ENCODE results near the gene RPTOR. TPM values are rescaled to one million over a fixed set of nuclear protein-coding genes. Genes with fewer than 3 reads are reported as not detected.

The RPTOR gene
- total RNA-seq, 1 donor = 27.9 TPM

- H3K27ac ChIP-seq (ENCODE audit: low read depth, low read length) = peak overlapping the region; percentile 83
- H3K4me3 ChIP-seq (ENCODE audit: insufficient read depth, low read length) = peak overlapping the region; percentile 65
- H3K79me2 ChIP-seq (ENCODE audit: insufficient read depth, low read length) = peaks cover 65% of the 10 kb centered on the region
- H3K4me2 ChIP-seq (ENCODE audit: insufficient read depth, low read length) = peak overlapping the region; percentile 85
- H2AFZ ChIP-seq (ENCODE audit: low read length) = peak overlapping the region; percentile 56
- H3K4me1 ChIP-seq (ENCODE audit: insufficient read depth, low read length) = peaks cover 31% of the 10 kb centered on the region
- DNase-seq (ENCODE audit: insufficient read length, low spot score, missing footprints) = peak; percentile 89
- no peaks in the 10 kb centered on the region for H3K9me3 ChIP-seq (ENCODE audit: low read depth, low read length)
- TF ChIP-seq, protein P1, sequence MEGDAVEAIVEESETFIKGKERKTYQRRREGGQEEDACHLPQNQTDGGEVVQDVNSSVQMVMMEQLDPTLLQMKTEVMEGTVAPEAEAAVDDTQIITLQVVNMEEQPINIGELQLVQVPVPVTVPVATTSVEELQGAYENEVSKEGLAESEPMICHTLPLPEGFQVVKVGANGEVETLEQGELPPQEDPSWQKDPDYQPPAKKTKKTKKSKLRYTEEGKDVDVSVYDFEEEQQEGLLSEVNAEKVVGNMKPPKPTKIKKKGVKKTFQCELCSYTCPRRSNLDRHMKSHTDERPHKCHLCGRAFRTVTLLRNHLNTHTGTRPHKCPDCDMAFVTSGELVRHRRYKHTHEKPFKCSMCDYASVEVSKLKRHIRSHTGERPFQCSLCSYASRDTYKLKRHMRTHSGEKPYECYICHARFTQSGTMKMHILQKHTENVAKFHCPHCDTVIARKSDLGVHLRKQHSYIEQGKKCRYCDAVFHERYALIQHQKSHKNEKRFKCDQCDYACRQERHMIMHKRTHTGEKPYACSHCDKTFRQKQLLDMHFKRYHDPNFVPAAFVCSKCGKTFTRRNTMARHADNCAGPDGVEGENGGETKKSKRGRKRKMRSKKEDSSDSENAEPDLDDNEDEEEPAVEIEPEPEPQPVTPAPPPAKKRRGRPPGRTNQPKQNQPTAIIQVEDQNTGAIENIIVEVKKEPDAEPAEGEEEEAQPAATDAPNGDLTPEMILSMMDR (IDR thresholded peaks at IDR 0.05; ENCODE audit: extremely low read depth, low read depth, low read length) = no peak
- no peaks in the 10 kb centered on the region for H3K27me3 ChIP-seq (ENCODE audit: insufficient read depth, low read length)
- no peaks in the 10 kb centered on the region for H3K36me3 ChIP-seq (ENCODE audit: insufficient read depth, low read length)
- no peaks in the 10 kb centered on the region for H4K20me1 ChIP-seq (ENCODE audit: insufficient read depth, low read length)
Observed at GRCh38 chr17:80725517-80725916, 180.9 kb downstream of the RPTOR start.

- Histone ChIP-seq H3K27me3 (ENCODE audit: insufficient read depth, low read length) (no peaks in the 10 kb centered on the region), H3K4me2 (ENCODE audit: insufficient read depth, low read length) (no peak overlapping the region), H3K79me2 (ENCODE audit: insufficient read depth, low read length) (peaks cover 55% of the 10 kb centered on the region), H3K36me3 (ENCODE audit: insufficient read depth, low read length) (no peaks in the 10 kb centered on the region), H3K9me3 (ENCODE audit: low read depth, low read length) (no peaks in the 10 kb centered on the region), H2AFZ (ENCODE audit: low read length) (no peak overlapping the region), H3K4me1 (ENCODE audit: insufficient read depth, low read length) (peaks cover 25% of the 10 kb centered on the region), H3K4me3 (ENCODE audit: insufficient read depth, low read length) (no peak overlapping the region), H4K20me1 (ENCODE audit: insufficient read depth, low read length) (no peaks in the 10 kb centered on the region), H3K27ac (ENCODE audit: low read depth, low read length) (peak overlapping the region; percentile 83)
- TF ChIP-seq, protein P1 (IDR thresholded peaks at IDR 0.05; ENCODE audit: extremely low read depth, low read depth, low read length) = no peak
- no peak for DNase-seq (ENCODE audit: insufficient read length, low spot score, missing footprints)
Observed at GRCh38 chr17:80726558-80727408, 182.1 kb downstream of the RPTOR start.

DNA sequence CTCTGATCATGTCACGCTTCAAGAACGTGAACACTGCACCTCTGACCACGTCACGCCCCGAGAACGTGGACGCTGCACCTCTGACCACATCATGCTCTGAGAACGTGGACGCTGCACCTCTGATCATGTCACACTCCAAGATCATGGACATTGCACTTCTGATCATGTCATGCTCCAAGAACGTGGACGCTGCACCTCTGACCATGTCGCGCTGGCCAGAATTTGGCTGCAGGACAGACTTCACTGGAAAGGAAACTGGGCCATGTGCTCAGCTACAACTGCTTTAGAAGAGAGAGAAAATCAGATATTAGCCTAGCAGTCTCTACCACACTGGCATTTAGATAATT, 182.7 kb downstream of the RPTOR start:
- Histone ChIP-seq H4K20me1 (ENCODE audit: insufficient read depth, low read length) (no peaks in the 10 kb centered on the region), H3K4me3 (ENCODE audit: insufficient read depth, low read length) (no peak overlapping the region), H3K79me2 (ENCODE audit: insufficient read depth, low read length) (peaks cover 52% of the 10 kb centered on the region)

DNA sequence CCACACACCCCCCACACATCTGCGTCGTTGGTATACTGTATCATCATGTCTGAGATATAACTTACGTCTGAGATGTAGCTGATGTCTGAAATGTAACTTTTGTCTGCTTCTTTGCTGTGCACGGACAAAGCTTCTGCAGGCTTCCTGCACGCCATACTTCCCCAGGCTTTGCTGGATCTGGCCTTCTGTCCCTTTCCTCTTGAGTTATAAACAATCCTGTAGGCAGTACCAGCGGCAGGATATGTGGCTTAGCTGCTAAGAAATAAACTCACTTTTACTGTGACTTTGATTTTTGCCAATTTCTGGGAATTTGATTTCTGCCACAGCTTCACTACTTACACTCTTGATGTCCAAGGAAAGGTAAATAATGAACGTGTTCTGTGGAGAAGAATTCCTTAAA, 184.4 kb downstream of the RPTOR start:
- Histone ChIP-seq H3K36me3 (ENCODE audit: insufficient read depth, low read length) (no peaks in the 10 kb centered on the region), H3K27me3 (ENCODE audit: insufficient read depth, low read length) (no peaks in the 10 kb centered on the region), H4K20me1 (ENCODE audit: insufficient read depth, low read length) (no peaks in the 10 kb centered on the region), H3K4me2 (ENCODE audit: insufficient read depth, low read length) (no peak overlapping the region), H3K79me2 (ENCODE audit: insufficient read depth, low read length) (peaks cover 45% of the 10 kb centered on the region), H3K27ac (ENCODE audit: low read depth, low read length) (no peak overlapping the region), H3K4me3 (ENCODE audit: insufficient read depth, low read length) (no peak overlapping the region), H2AFZ (ENCODE audit: low read length) (no peak overlapping the region), H3K9me3 (ENCODE audit: low read depth, low read length) (no peaks in the 10 kb centered on the region), H3K4me1 (ENCODE audit: insufficient read depth, low read length) (peaks cover 34% of the 10 kb centered on the region)
- TF ChIP-seq, protein P1 (IDR thresholded peaks at IDR 0.05; ENCODE audit: extremely low read depth, low read depth, low read length) = no peak
- DNase-seq (ENCODE audit: insufficient read length, low spot score, missing footprints) = no peak

More for the DNA sequence above, 182.7 kb downstream of the RPTOR start:
- Histone ChIP-seq H3K36me3 (ENCODE audit: insufficient read depth, low read length) (no peaks in the 10 kb centered on the region), H2AFZ (ENCODE audit: low read length) (no peak overlapping the region), H3K4me2 (ENCODE audit: insufficient read depth, low read length) (no peak overlapping the region), H3K27me3 (ENCODE audit: insufficient read depth, low read length) (no peaks in the 10 kb centered on the region), H3K27ac (ENCODE audit: low read depth, low read length) (no peak overlapping the region), H3K4me1 (ENCODE audit: insufficient read depth, low read length) (peaks cover 31% of the 10 kb centered on the region), H3K9me3 (ENCODE audit: low read depth, low read length) (no peaks in the 10 kb centered on the region)
- TF ChIP-seq, protein P1 (IDR thresholded peaks at IDR 0.05; ENCODE audit: extremely low read depth, low read depth, low read length) = no peak
- no peak for DNase-seq (ENCODE audit: insufficient read length, low spot score, missing footprints)
